Memory B cell (primary cell): Measurements from ENCODE around the gene RNU4-1.

Experiments
- ATAC-seq: fragments of 150-1000 bp; cut with Tn5 transposase; 2 replicates; pipeline ENCODE4 v1.10.0; 2021; ENCODE audit warnings: low read depth, mild to moderate bottlenecking, moderate library complexity
- DNase-seq, 2 donors: peaks; one replicate each; pipeline ENCODE4 v3.0.0; 2022; ENCODE audit warnings: low spot score in 2 of 2
- H3K27ac Mint-ChIP-seq: one replicate; pipeline ENCODE4 v1.8.0; 2022; ENCODE audit warnings: mild to moderate bottlenecking, moderate library complexity, mixed read lengths
- H3K27me3 Mint-ChIP-seq: one replicate; pipeline ENCODE4 v1.8.0; 2022; ENCODE audit warnings: mixed read lengths
- H3K36me3 Mint-ChIP-seq: one replicate; pipeline ENCODE4 v1.8.0; 2022; ENCODE audit warnings: mild to moderate bottlenecking, mixed read lengths
- H3K4me1 Mint-ChIP-seq: one replicate; pipeline ENCODE4 v1.8.0; 2022; ENCODE audit warnings: mixed read lengths
- H3K4me3 Mint-ChIP-seq: one replicate; pipeline ENCODE4 v1.8.0; 2022; ENCODE audit warnings: mild to moderate bottlenecking, moderate library complexity, mixed read lengths
- H3K9me3 Mint-ChIP-seq: one replicate; pipeline ENCODE4 v1.8.0; 2022; ENCODE audit warnings: mixed read lengths

The RNU4-1 gene

GRCh38 chr12:120321382-120322202 is 28.6 kb upstream of the RNU4-1 start:
- no peak overlapping the region for H3K27ac Mint-ChIP-seq
- ATAC-seq = no peak
- DNase-seq = no peak
- no peaks in the 10 kb centered on the region for H3K9me3 Mint-ChIP-seq
- peaks cover 15% of the 10 kb centered on the region for H3K4me1 Mint-ChIP-seq
- no peaks in the 10 kb centered on the region for H3K27me3 Mint-ChIP-seq
- H3K4me3 Mint-ChIP-seq = no peak overlapping the region
- H3K36me3 Mint-ChIP-seq = no peaks in the 10 kb centered on the region

GRCh38 chr12:120317224-120318105 is 24.4 kb upstream of the RNU4-1 start:
- Mint-ChIP-seq H3K36me3 (no peaks in the 10 kb centered on the region), H3K4me1 (peaks cover 8% of the 10 kb centered on the region), H3K4me3 (peak overlapping the region; percentile 90), H3K27me3 (no peaks in the 10 kb centered on the region), H3K9me3 (no peaks in the 10 kb centered on the region), H3K27ac (peak overlapping the region; percentile 94)
- ATAC-seq (peak; percentile 99), DNase-seq (peak; percentile 99 to 100)

GRCh38 chr12:120316798-120317223 is 23.8 kb upstream of the RNU4-1 start:
- Mint-ChIP-seq H3K4me1 (peaks cover 8% of the 10 kb centered on the region), H3K9me3 (no peaks in the 10 kb centered on the region), H3K36me3 (no peaks in the 10 kb centered on the region), H3K27me3 (no peaks in the 10 kb centered on the region), H3K27ac (peak overlapping the region; percentile 94), H3K4me3 (peak overlapping the region; percentile 90)
- no peak for ATAC-seq
- DNase-seq = no peak

GRCh38 chr12:120314220-120314619 is 21.2 kb upstream of the RNU4-1 start:
- no peaks in the 10 kb centered on the region for H3K9me3 Mint-ChIP-seq
- no peak for ATAC-seq
- H3K27me3 Mint-ChIP-seq = no peaks in the 10 kb centered on the region
- H3K4me3 Mint-ChIP-seq = no peak overlapping the region
- DNase-seq = no peak
- H3K36me3 Mint-ChIP-seq = no peaks in the 10 kb centered on the region
- H3K27ac Mint-ChIP-seq = no peak overlapping the region
- peaks cover 8% of the 10 kb centered on the region for H3K4me1 Mint-ChIP-seq

- H3K27me3 Mint-ChIP-seq = no peaks in the 10 kb centered on the region
- H3K36me3 Mint-ChIP-seq = no peaks in the 10 kb centered on the region
- no peaks in the 10 kb centered on the region for H3K9me3 Mint-ChIP-seq
- peak; percentile 79 to 82 for DNase-seq
- H3K4me3 Mint-ChIP-seq = peak within 1 kb of the TSS; percentile 89
- H3K27ac Mint-ChIP-seq = peak within 1 kb of the TSS; percentile 82
- ATAC-seq = peak; percentile 100
- peaks cover 9% of the 10 kb centered on the region for H3K4me1 Mint-ChIP-seq
These were observed 9.2 kb upstream of the RNU4-1 start, which contains the start of gene SIRT4 for GRCh38 chr12:120301962-120302815. SIRT4 (plus strand) TSS chr12:120302321; CDS start chr12:120303562, 1,241 bp downstream.

- Mint-ChIP-seq H3K36me3 (no peaks in the 10 kb centered on the region), H3K4me3 (no peak overlapping the region), H3K4me1 (peaks cover 10% of the 10 kb centered on the region), H3K27ac (no peak overlapping the region), H3K9me3 (no peaks in the 10 kb centered on the region), H3K27me3 (no peaks in the 10 kb centered on the region)
- DNase-seq (no peak), ATAC-seq (peak; percentile 1)
These were observed 701 bp downstream of the RNU4-1 start for GRCh38 chr12:120292411-120292660.

- no peaks in the 10 kb centered on the region for H3K27me3 Mint-ChIP-seq
- H3K36me3 Mint-ChIP-seq = no peaks in the 10 kb centered on the region
- H3K9me3 Mint-ChIP-seq = no peaks in the 10 kb centered on the region
- no peak for ATAC-seq
- peak; percentile 25 to 29 for DNase-seq
- no peak overlapping the region for H3K4me3 Mint-ChIP-seq
- peaks cover 12% of the 10 kb centered on the region for H3K4me1 Mint-ChIP-seq
- H3K27ac Mint-ChIP-seq = no peak overlapping the region
These were observed 2.3 kb downstream of the RNU4-1 start for GRCh38 chr12:120290609-120291305.

- Mint-ChIP-seq H3K9me3 (no peaks in the 10 kb centered on the region), H3K27ac (no peak overlapping the region), H3K27me3 (no peaks in the 10 kb centered on the region), H3K4me3 (no peak overlapping the region), H3K4me1 (peaks cover 12% of the 10 kb centered on the region), H3K36me3 (no peaks in the 10 kb centered on the region)
- DNase-seq (no peak), ATAC-seq (no peak)
These were observed 5.5 kb downstream of the RNU4-1 start for GRCh38 chr12:120287491-120287890.

- Mint-ChIP-seq H3K27ac (no peak overlapping the region), H3K27me3 (no peaks in the 10 kb centered on the region), H3K4me1 (peaks cover 12% of the 10 kb centered on the region), H3K9me3 (no peaks in the 10 kb centered on the region), H3K36me3 (no peaks in the 10 kb centered on the region), H3K4me3 (no peak overlapping the region)
- ATAC-seq (no peak), DNase-seq (no peak)
These were observed 6.1 kb downstream of the RNU4-1 start for GRCh38 chr12:120286768-120287490.

- no peak for DNase-seq
- ATAC-seq = no peak
- H3K9me3 Mint-ChIP-seq = no peaks in the 10 kb centered on the region
- H3K27me3 Mint-ChIP-seq = no peaks in the 10 kb centered on the region
- no peaks in the 10 kb centered on the region for H3K36me3 Mint-ChIP-seq
- no peak overlapping the region for H3K27ac Mint-ChIP-seq
- H3K4me3 Mint-ChIP-seq = no peak overlapping the region
- peaks cover 7% of the 10 kb centered on the region for H3K4me1 Mint-ChIP-seq
These were observed 8.7 kb downstream of the RNU4-1 start for GRCh38 chr12:120284381-120284780.

GRCh38 chr12:120283318-120283717 is 9.7 kb downstream of the RNU4-1 start:
- peaks cover 5% of the 10 kb centered on the region for H3K4me1 Mint-ChIP-seq
- no peak for ATAC-seq
- no peak overlapping the region for H3K4me3 Mint-ChIP-seq
- H3K27ac Mint-ChIP-seq = no peak overlapping the region
- peaks cover 2% of the 10 kb centered on the region for H3K27me3 Mint-ChIP-seq
- DNase-seq = no peak
- H3K9me3 Mint-ChIP-seq = no peaks in the 10 kb centered on the region
- H3K36me3 Mint-ChIP-seq = no peaks in the 10 kb centered on the region

GRCh38 chr12:120278137-120279069 is 14.6 kb downstream of the RNU4-1 start:
- Mint-ChIP-seq H3K9me3 (no peaks in the 10 kb centered on the region), H3K36me3 (no peaks in the 10 kb centered on the region), H3K27ac (no peak overlapping the region), H3K4me3 (no peak overlapping the region), H3K27me3 (peaks cover 5% of the 10 kb centered on the region), H3K4me1 (no peaks in the 10 kb centered on the region)
- DNase-seq = no peak
- no peak for ATAC-seq
